MM.1S (cell line): ENCODE results near the gene DNAH8.

Experiments used
- DNase-seq: peaks from one replicate; pipeline ENCODE4 v3.0.0-alpha.2; 2015
- H2AFZ ChIP-seq: fragments of 300-600 bp; sonication (generic); 2 replicates; pipeline ENCODE4 v1.6.0; 2016; ENCODE audit warnings: antibody characterized with exemption, low read length
- H3F3A ChIP-seq: fragments of 300-600 bp; sonication (generic); 2 replicates; pipeline ENCODE4 v1.6.1; 2016; ENCODE audit warnings: mild to moderate bottlenecking, antibody characterized with exemption, low read length, moderate library complexity, mixed read lengths; ENCODE audit not compliant: insufficient read depth
- H3K27ac ChIP-seq: fragments of 300-600 bp; sonication (generic); 2 replicates; pipeline ENCODE4 v1.5.1; 2016; ENCODE audit warnings: mild to moderate bottlenecking, low read length
- H3K27me3 ChIP-seq: fragments of 300-600 bp; sonication (generic); replicated peaks from 2 replicates; pipeline ENCODE4 v1.6.0; 2016; ENCODE audit warnings: low read length; ENCODE audit not compliant: insufficient read depth
- H3K36me3 ChIP-seq: fragments of 300-600 bp; sonication (generic); replicated peaks from 2 replicates; pipeline ENCODE4 v1.6.1; 2016; ENCODE audit warnings: mild to moderate bottlenecking, low read length, mixed read lengths; ENCODE audit not compliant: insufficient read depth
- H3K4me1 ChIP-seq: fragments of 300-600 bp; sonication (generic); 2 replicates; pipeline ENCODE4 v1.6.1; 2016; ENCODE audit warnings: low read length, mixed read lengths
- H3K4me2 ChIP-seq: fragments of 300-600 bp; sonication (generic); 2 replicates; pipeline ENCODE4 v1.6.0; 2016; ENCODE audit warnings: low read depth, low read length
- H3K4me3 ChIP-seq: fragments of 300-600 bp; sonication (generic); 2 replicates; pipeline ENCODE4 v1.5.1; 2016; ENCODE audit warnings: low read length, mixed read lengths
- H3K79me2 ChIP-seq: fragments of 300-600 bp; sonication (generic); 2 replicates; pipeline ENCODE4 v1.6.1; 2016; ENCODE audit warnings: mixed run types, low read length, mixed read lengths
- H3K9ac ChIP-seq: fragments of 300-600 bp; sonication (generic); 2 replicates; pipeline ENCODE4 v1.6.1; 2016; ENCODE audit warnings: low read length, mixed read lengths
- H3K9me2 ChIP-seq: fragments of 300-600 bp; sonication (generic); replicated peaks from 2 replicates; pipeline ENCODE4 v1.6.1; 2016; ENCODE audit warnings: mild to moderate bottlenecking, low read length, mixed read lengths; ENCODE audit not compliant: insufficient read depth
- H3K9me3 ChIP-seq: fragments of 300-600 bp; sonication (generic); replicated peaks from 2 replicates; pipeline ENCODE4 v1.6.1; 2016; ENCODE audit warnings: mild to moderate bottlenecking, low read length, mixed read lengths; ENCODE audit not compliant: insufficient read depth
- H4K20me1 ChIP-seq: fragments of 300-600 bp; sonication (generic); 2 replicates; pipeline ENCODE4 v1.6.1; 2016; ENCODE audit warnings: mild to moderate bottlenecking, low read length, moderate library complexity, mixed read lengths; ENCODE audit not compliant: insufficient read depth
- CTCF ChIP-seq: fragments of 300-600 bp; sonication (generic); IDR thresholded peaks from 2 replicates; pipeline ENCODE4 v1.5.1; 2016; ENCODE audit warnings: antibody characterized with exemption, low read length, mixed read lengths
- EZH2 ChIP-seq: fragments of 300-600 bp; sonication (generic); optimal IDR thresholded peaks from 2 replicates; pipeline ENCODE3; 2017; ENCODE audit warnings: low read depth, mild to moderate bottlenecking, antibody characterized with exemption, low read length, mixed read lengths
- EZH2phosphoT487 ChIP-seq: fragments of 300-600 bp; sonication (generic); IDR thresholded peaks from 2 replicates; pipeline ENCODE4 v1.6.1; 2018; ENCODE audit warnings: antibody characterized with exemption, low read length

Gene DNAH8

DNA sequence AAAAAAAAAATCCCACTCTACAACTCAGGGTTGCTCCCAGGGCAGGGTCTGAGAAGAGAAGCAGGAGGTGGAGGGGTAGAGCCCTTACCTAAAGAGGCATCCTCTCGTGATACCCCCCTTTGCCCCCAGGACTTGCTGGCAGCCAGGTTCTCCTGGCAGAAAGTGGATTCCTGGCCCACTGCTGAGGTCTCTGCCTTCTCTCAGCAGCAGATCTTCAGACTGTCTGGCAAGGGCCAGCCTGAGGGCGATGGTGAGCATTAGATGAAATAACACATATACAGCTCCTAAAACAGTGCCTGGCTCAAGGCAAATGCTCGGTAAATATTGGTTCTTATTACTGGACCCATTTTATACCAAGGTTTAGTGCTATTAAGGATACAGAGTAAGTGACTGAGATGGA, 328.7 kb downstream of the DNAH8 start:
- Histone ChIP-seq H4K20me1 (no peaks in the 10 kb centered on the region), H3K4me1 (no peaks in the 10 kb centered on the region), H3K9me3 (no peaks in the 10 kb centered on the region), H3K9me2 (no peaks in the 10 kb centered on the region), H3K9ac (no peak overlapping the region), H2AFZ (no peak overlapping the region), H3K4me2 (no peak overlapping the region), H3K79me2 (no peaks in the 10 kb centered on the region), H3K27me3 (peaks cover under 1% of the 10 kb centered on the region; the same call in 1 of the 2 replicates), H3F3A (no peaks in the 10 kb centered on the region), H3K36me3 (no peaks in the 10 kb centered on the region), H3K4me3 (no peak overlapping the region), H3K27ac (no peak overlapping the region)
- DNase-seq = no peak
- TF ChIP-seq EZH2 (no peak), CTCF (no peak), EZH2phosphoT487 (no peak)

GRCh38 chr6:39044181-39044580, 329.1 kb downstream of the DNAH8 start:
- TF ChIP-seq CTCF = no peak
- no peak for TF ChIP-seq EZH2phosphoT487
- TF ChIP-seq EZH2 = no peak
- no peaks in the 10 kb centered on the region for H3K36me3 ChIP-seq
- H3K9me3 ChIP-seq = no peaks in the 10 kb centered on the region
- no peaks in the 10 kb centered on the region for H3K9me2 ChIP-seq
- H3K79me2 ChIP-seq = no peaks in the 10 kb centered on the region
- no peak for DNase-seq
- H3K27me3 ChIP-seq = peaks cover 4% of the 10 kb centered on the region; the same call in 1 of the 2 replicates
- no peaks in the 10 kb centered on the region for H3F3A ChIP-seq
- H3K4me1 ChIP-seq = no peaks in the 10 kb centered on the region
- H4K20me1 ChIP-seq = no peaks in the 10 kb centered on the region
- H2AFZ ChIP-seq = no peak overlapping the region
- no peak overlapping the region for H3K27ac ChIP-seq
- no peak overlapping the region for H3K9ac ChIP-seq
- no peak overlapping the region for H3K4me3 ChIP-seq
- H3K4me2 ChIP-seq = no peak overlapping the region

DNA sequence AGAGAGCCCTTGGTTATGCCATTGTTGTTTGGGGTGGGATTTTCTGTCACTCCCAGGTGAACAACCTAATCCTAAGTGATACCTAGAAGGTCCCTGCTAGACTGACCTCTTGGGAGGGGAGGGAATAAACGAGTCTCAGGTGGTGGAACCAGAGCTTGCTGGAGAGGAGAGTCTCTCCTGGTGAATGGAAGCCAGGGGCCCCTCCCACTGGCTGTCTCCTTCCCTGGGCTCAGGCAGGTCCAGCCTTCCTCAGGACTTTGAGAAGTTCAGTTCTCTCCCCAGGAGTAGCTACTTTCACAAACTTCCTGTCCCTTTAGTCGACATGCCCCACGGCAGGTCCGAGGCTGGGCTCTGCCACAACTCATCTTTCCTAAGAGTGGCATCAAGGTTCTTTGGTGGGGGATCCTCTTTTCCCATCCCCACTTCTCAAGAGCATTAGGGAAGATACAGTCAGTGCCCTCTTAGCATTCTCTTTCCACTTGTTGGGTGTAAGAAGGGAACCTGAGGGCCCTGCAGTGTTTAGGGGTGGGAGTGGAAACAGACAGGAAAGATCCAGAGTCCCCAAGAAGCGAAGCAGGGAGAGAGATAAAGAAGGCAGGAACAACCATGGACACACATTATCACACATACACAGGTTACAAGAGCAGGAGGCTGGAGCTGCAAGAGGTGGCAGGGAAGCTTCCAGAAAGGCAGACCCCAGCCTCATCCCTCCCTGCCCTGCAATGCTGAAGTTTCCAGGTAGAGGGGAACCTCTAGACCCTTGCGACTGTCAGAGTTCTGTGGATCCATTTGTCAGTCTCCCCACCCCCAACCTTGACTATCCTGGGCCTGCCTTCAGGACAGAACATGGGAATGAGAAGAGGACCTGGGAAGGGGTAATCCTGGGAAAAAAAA, 332.6 kb downstream of the DNAH8 start:
- peaks cover 8% of the 10 kb centered on the region; the same call in 1 of the 2 replicates for H3K27me3 ChIP-seq
- H3K4me2 ChIP-seq = no peak overlapping the region
- no peak overlapping the region for H3K4me3 ChIP-seq
- H3K79me2 ChIP-seq = no peaks in the 10 kb centered on the region
- H2AFZ ChIP-seq = no peak overlapping the region
- TF ChIP-seq CTCF (no peak), EZH2phosphoT487 (no peak), EZH2 (no peak)
- H4K20me1 ChIP-seq = no peaks in the 10 kb centered on the region
- no peaks in the 10 kb centered on the region for H3K9me3 ChIP-seq
- H3K4me1 ChIP-seq = no peaks in the 10 kb centered on the region
- DNase-seq = no peak
- H3F3A ChIP-seq = no peaks in the 10 kb centered on the region
- H3K9ac ChIP-seq = no peak overlapping the region
- no peak overlapping the region for H3K27ac ChIP-seq
- no peaks in the 10 kb centered on the region for H3K36me3 ChIP-seq
- H3K9me2 ChIP-seq = no peaks in the 10 kb centered on the region
